Measurements from ENCODE around the gene GPR37.

- TF ChIP-seq CTCF (IDR thresholded peaks at IDR 0.05) = no peak
- TF ChIP-seq POLR2AphosphoS5 (IDR thresholded peaks at IDR 0.05) = no peak
- no peak for TF ChIP-seq POLR2A (IDR thresholded peaks at IDR 0.05)
These were observed 33.9 kb upstream of the GPR37 start for GRCh38 chr7:124799448-124799847.

Measured in prostate gland (tissue), 2 donors.